H1 (cell line): ENCODE results near the gene MYOM1. TPM values are rescaled to one million over a fixed set of nuclear protein-coding genes. Genes with fewer than 3 reads are reported as not detected.

Experiments used
- CTCF ChIA-PET: fragments of 300-600 bp; sonication (Branson Sonifier 250); formaldehyde crosslinking; loops from one replicate; lab custom pipeline; 2021; ENCODE audit not compliant: partially characterized antibody; lab: Charles Lee
- POLR2A ChIA-PET: fragments of 300-600 bp; sonication (Branson Sonifier 250); formaldehyde crosslinking; loops from one replicate; lab custom pipeline; 2021; ENCODE audit warnings: inconsistent platforms; ENCODE audit not compliant: partially characterized antibody; lab: Charles Lee
- DNase-seq, 2 experiments: peaks; one replicate each; pipeline versions ENCODE4 v3.0.0 to v3.0.0-alpha.2; 2010 to 2022; ENCODE audit warnings: low spot score in 2 of 2, low read depth in 1 of 2, mixed read lengths in 1 of 2
- FAIRE-seq: peaks from 2 replicates; lab custom pipeline; 2011; peaks lifted over from hg19 to GRCh38; lab: Jason Lieb, UNC
- H2AFZ ChIP-seq: 2 replicates; pipeline ENCODE4 v1.8.1; 2012; ENCODE audit warnings: low read length, inconsistent platforms
- H2AK5ac ChIP-seq: 2 replicates; pipeline ENCODE4 v1.6.1; 2013; ENCODE audit warnings: low read depth, low read length
- H2BK120ac ChIP-seq: replicated peaks from 2 replicates; pipeline ENCODE3; 2013; ENCODE audit warnings: low read depth, low read length, inconsistent platforms
- H2BK12ac ChIP-seq: 2 replicates; pipeline ENCODE4 v1.6.1; 2013; ENCODE audit warnings: low read depth, low read length
- H2BK15ac ChIP-seq: 2 replicates; pipeline ENCODE4 v1.6.1; 2013; ENCODE audit warnings: low read length
- H2BK20ac ChIP-seq: 2 replicates; pipeline ENCODE4 v1.6.1; 2013; ENCODE audit warnings: low read length
- H2BK5ac ChIP-seq: 2 replicates; pipeline ENCODE4 v1.6.1; 2013; ENCODE audit warnings: low read depth, low read length
- H3K14ac ChIP-seq: 2 replicates; pipeline ENCODE4 v1.6.1; 2013; ENCODE audit warnings: inconsistent platforms; ENCODE audit not compliant: insufficient read length
- H3K18ac ChIP-seq: 2 replicates; pipeline ENCODE4 v1.6.1; 2013; ENCODE audit warnings: low read length; ENCODE audit errors: extremely low read depth
- H3K23ac ChIP-seq: 2 replicates; pipeline ENCODE4 v1.6.1; 2013; ENCODE audit warnings: inconsistent platforms; ENCODE audit not compliant: insufficient read length
- H3K23me2 ChIP-seq: 2 replicates; pipeline ENCODE4 v1.6.1; 2013; ENCODE audit warnings: low read depth, low read length
- H3K27ac ChIP-seq: 2 replicates; pipeline ENCODE4 v1.6.1; 2011; ENCODE audit warnings: low read depth, low read length, inconsistent platforms
- H3K27me3 ChIP-seq, 4 experiments: replicated peaks in 1 of 4; 1 replicate in 1 of 4; 2 replicates in 3 of 4; pipeline versions ENCODE4 v1.6.1 to v1.8.1; 2011 to 2013; ENCODE audit warnings: low read length in 3 of 4, mild to moderate bottlenecking in 3 of 4, inconsistent platforms in 2 of 4, mixed read lengths in 2 of 4, moderate library complexity in 1 of 4; ENCODE audit not compliant: control insufficient read depth in 3 of 4, insufficient read depth in 3 of 4; ENCODE audit errors: extremely low read depth in 1 of 4
- H3K36me3 ChIP-seq, 4 experiments: 2 replicates each; pipeline versions ENCODE4 v1.6.1 to v1.8.1; 2011 to 2013; ENCODE audit warnings: mild to moderate bottlenecking in 4 of 4, low read length in 3 of 4, moderate library complexity in 2 of 4, control low read depth in 1 of 4, inconsistent platforms in 1 of 4; ENCODE audit not compliant: insufficient read depth in 4 of 4, control insufficient read depth in 2 of 4
- H3K4ac ChIP-seq: replicated peaks from 2 replicates; pipeline ENCODE3; 2013; ENCODE audit warnings: low read length, low read depth, mixed read lengths, inconsistent platforms; ENCODE audit not compliant: insufficient read length
- H3K4me1 ChIP-seq, 4 experiments: replicated peaks in 1 of 4; 1 replicate in 1 of 4; 2 replicates in 3 of 4; pipeline versions ENCODE4 v1.6.1 to v1.8.1; 2011 to 2013; ENCODE audit warnings: low read length in 3 of 4, inconsistent platforms in 2 of 4, mixed read lengths in 1 of 4; ENCODE audit not compliant: insufficient read depth in 4 of 4, control insufficient read depth in 3 of 4
- H3K4me2 ChIP-seq, 2 experiments: 2 replicates each; pipeline versions ENCODE4 v1.6.1 to v1.8.1; 2011 to 2013; ENCODE audit warnings: low read depth in 2 of 2, low read length in 2 of 2, control low read depth in 1 of 2, inconsistent platforms in 1 of 2, mild to moderate bottlenecking in 1 of 2; ENCODE audit not compliant: insufficient read depth in 1 of 2
- H3K4me3 ChIP-seq, 4 experiments: fragments of 200-600, 300-600 bp in 1 of 4; sonication (generic), shearing (Covaris generic), sonication (Bioruptor Twin) in 1 of 4; 2 replicates each; pipeline versions ENCODE4 v1.5.1 to v1.8.1; 2011 to 2016; ENCODE audit warnings: low read length in 4 of 4, low read depth in 3 of 4, control low read depth in 2 of 4, inconsistent platforms in 2 of 4, mild to moderate bottlenecking in 2 of 4, mixed read lengths in 1 of 4, moderate library complexity in 1 of 4; ENCODE audit not compliant: insufficient read depth in 2 of 4; ENCODE audit errors: extremely low read depth in 1 of 4
- H3K56ac ChIP-seq: replicated peaks from 2 replicates; pipeline ENCODE3; 2013; ENCODE audit warnings: low read depth, mild to moderate bottlenecking, mixed read lengths, low read length, inconsistent platforms; ENCODE audit not compliant: insufficient read length
- H3K79me1 ChIP-seq: 2 replicates; pipeline ENCODE4 v1.6.1; 2013; ENCODE audit warnings: low read depth, low read length, control low read depth
- H3K79me2 ChIP-seq, 2 experiments: 2 replicates each; pipeline versions ENCODE4 v1.6.1 to v1.8.1; 2012 to 2013; ENCODE audit warnings: low read length in 2 of 2, mild to moderate bottlenecking in 2 of 2, inconsistent platforms in 1 of 2; ENCODE audit not compliant: insufficient read depth in 2 of 2, control insufficient read depth in 1 of 2
- H3K9ac ChIP-seq, 4 experiments: replicated peaks in 1 of 4; 1 replicate in 1 of 4; 2 replicates in 3 of 4; pipeline versions ENCODE4 v1.6.1 to v1.8.1; 2011 to 2013; ENCODE audit warnings: low read depth in 3 of 4, low read length in 3 of 4, control low read depth in 2 of 4, mild to moderate bottlenecking in 2 of 4, moderate library complexity in 2 of 4, inconsistent platforms in 1 of 4; ENCODE audit errors: extremely low read depth in 1 of 4
- H3K9me3 ChIP-seq, 2 experiments: 2 replicates each; pipeline versions ENCODE4 v1.6.1 to v1.8.1; 2012 to 2013; ENCODE audit warnings: mild to moderate bottlenecking in 2 of 2, moderate library complexity in 2 of 2, control low read depth in 1 of 2, inconsistent platforms in 1 of 2, low read depth in 1 of 2, low read length in 1 of 2, mixed read lengths in 1 of 2; ENCODE audit not compliant: insufficient read depth in 2 of 2
- H4K20me1 ChIP-seq, 2 experiments: replicated peaks in 1 of 2; 2 replicates each; pipeline versions ENCODE3 to v1.8.1; 2011 to 2013; ENCODE audit warnings: inconsistent platforms in 2 of 2, low read length in 2 of 2, mild to moderate bottlenecking in 1 of 2; ENCODE audit not compliant: insufficient read depth in 2 of 2, control insufficient read depth in 1 of 2
- H4K5ac ChIP-seq: 2 replicates; pipeline ENCODE4 v1.6.1; 2013; ENCODE audit warnings: low read length, low read depth, mixed read lengths, inconsistent platforms; ENCODE audit not compliant: insufficient read length
- H4K8ac ChIP-seq: 2 replicates; pipeline ENCODE4 v1.8.0; 2013; ENCODE audit warnings: mild to moderate bottlenecking, moderate library complexity, low read length, inconsistent platforms; ENCODE audit not compliant: insufficient read depth; ENCODE audit errors: extremely low read depth
- H4K91ac ChIP-seq: replicated peaks from 2 replicates; pipeline ENCODE3; 2013; ENCODE audit warnings: low read length, mixed read lengths, inconsistent platforms; ENCODE audit not compliant: insufficient read length
- HDAC6 ChIP-seq: IDR thresholded peaks from one replicate; pipeline ENCODE4 v1.7.1; 2012; ENCODE audit warnings: low read depth, mild to moderate bottlenecking, inconsistent platforms, low read length, moderate library complexity
- MAFK ChIP-seq: IDR thresholded peaks from 2 replicates; pipeline ENCODE4 v1.6.1; 2012; ENCODE audit warnings: low read depth, mild to moderate bottlenecking, improper control_type of control experiment, low read length
- SP1 ChIP-seq: IDR thresholded peaks from 2 replicates; pipeline ENCODE4 v1.6.1; 2011; ENCODE audit warnings: low read depth, low read length
- WGBS, 2 experiments: shearing (Covaris generic) in 1 of 2; methylation state at CpG; one replicate each; pipeline versions ENCODE4 v1.1.6 to v1.1.7; 2013 to 2015; ENCODE audit warnings: low lambda C conversion rate in 2 of 2, mixed read lengths in 2 of 2, inconsistent platforms in 1 of 2, low coverage in 1 of 2, missing lambda C conversion rate in 1 of 2; ENCODE audit not compliant: insufficient replicate concordance in 2 of 2, insufficient coverage in 1 of 2, insufficient read length in 1 of 2; ENCODE audit errors: extremely low coverage in 1 of 2, missing lambda C conversion rate in 1 of 2; 5-methylcytosine and 5-hydroxymethylcytosine counted together
- polyA plus RNA-seq, 7 experiments: library from polyadenylated mRNA; depleted of rRNA in 3 of 7; stranded (reverse) in 5 of 7; unstranded in 2 of 7; fragments of >200 nt in 5 of 7; fragments of 200-250 nt in 2 of 7; gene quantifications; 1 replicate in 5 of 7; 2 replicates in 1 of 7; 4 replicates in 1 of 7; pipeline versions ENCODE4 v1.2.1 to v1.2.3, GENCODE V29; 2011 to 2013; ENCODE audit warnings: missing spikeins in 2 of 7, mixed read lengths in 2 of 7
- total RNA-seq: library from RNA; stranded (reverse); fragmentation: NEBNext Ultra II Directional; extraction: Animal tissue kit (Norgen Biotek cat#: 25700); gene quantifications from 2 replicates; pipeline ENCODE4 v1.2.1, GENCODE V29; 2021

MYOM1 gene
- total and polyA plus RNA-seq, 2 of the 8 experiments (the other 6 are each of a cell fraction or from before 2014, with no cell fraction given): 0.06 to 0.32 TPM

- H3K79me1 ChIP-seq: no peaks in the 10 kb centered on the region
- H4K8ac ChIP-seq: no peak overlapping the region
- 66% methylated on average over 9 of the region's 9 CpGs; no CpG with 5 or more reads in 1 of the 2 experiments for WGBS, 2 experiments
- H3K14ac ChIP-seq: no peak overlapping the region
- peak overlapping the region; percentile 37; the same call in 1 of the 2 replicates for H2AFZ ChIP-seq
- H3K23ac ChIP-seq: no peak overlapping the region
- no peak for TF ChIP-seq SP1
- TF ChIP-seq MAFK: no peak
- TF ChIP-seq HDAC6: no peak
- POLR2A ChIA-PET: interaction anchor here (1.4 kb wide), 1 partner anchor 170 kb away, joined by 4 read pairs; no protein-coding TSS in a partner anchor
- no peak overlapping the region for H3K4me2 ChIP-seq
- no peaks in the 10 kb centered on the region for H3K27me3 ChIP-seq
- H3K36me3 ChIP-seq: no peaks in the 10 kb centered on the region
- no peak overlapping the region for H3K4ac ChIP-seq
- no peak overlapping the region for H3K56ac ChIP-seq
- no peak overlapping the region for H3K27ac ChIP-seq
- no peak overlapping the region for H4K5ac ChIP-seq
- H3K18ac ChIP-seq: no peak overlapping the region
- no peak overlapping the region for H2BK12ac ChIP-seq
- no peak overlapping the region for H3K9ac ChIP-seq
- CTCF ChIA-PET: interaction anchor here (0.6 to 7.3 kb wide), 7 partner anchors 9 to 229 kb away, joined by 3 to 42 read pairs (median 4); no protein-coding TSS in a partner anchor
- FAIRE-seq: peak; percentile 39
- no peak overlapping the region for H3K4me3 ChIP-seq
- no peaks in the 10 kb centered on the region for H4K20me1 ChIP-seq
- H2BK15ac ChIP-seq: no peak overlapping the region
- no peak overlapping the region for H2AK5ac ChIP-seq
- H3K9me3 ChIP-seq: no peaks in the 10 kb centered on the region
- H2BK20ac ChIP-seq: no peak overlapping the region
- no peak overlapping the region for H2BK5ac ChIP-seq
- no peak overlapping the region for H4K91ac ChIP-seq
- no peak for DNase-seq
- no peaks in the 10 kb centered on the region; a peak in 1 of 7 replicates for H3K4me1 ChIP-seq
- no peaks in the 10 kb centered on the region for H3K79me2 ChIP-seq
- H3K23me2 ChIP-seq: no peaks in the 10 kb centered on the region; the same call in 1 of the 2 replicates
- H2BK120ac ChIP-seq: no peak overlapping the region
Measured at GRCh38 chr18:3075491-3075890, 144.3 kb downstream of the MYOM1 start.
